ENCODE data around the gene SYNDIG1L.

- no peak for TF ChIP-seq CTCF (IDR thresholded peaks at IDR 0.05)
- no peak for TF ChIP-seq POLR2A (IDR thresholded peaks at IDR 0.05)
These were observed 18.8 kb downstream of the SYNDIG1L start for GRCh38 chr14:74407021-74407800.
